DMS114 treated with DMSO at 0.1 percent for 48 hours (cell line): Measurements from ENCODE around the gene PNMA8B.

Experiments
- DNase-seq: peaks from one replicate; lab custom pipeline; 2025; ENCODE audit not compliant: unreplicated experiment; lab: John Stamatoyannopoulos, UW

The PNMA8B gene

DNA sequence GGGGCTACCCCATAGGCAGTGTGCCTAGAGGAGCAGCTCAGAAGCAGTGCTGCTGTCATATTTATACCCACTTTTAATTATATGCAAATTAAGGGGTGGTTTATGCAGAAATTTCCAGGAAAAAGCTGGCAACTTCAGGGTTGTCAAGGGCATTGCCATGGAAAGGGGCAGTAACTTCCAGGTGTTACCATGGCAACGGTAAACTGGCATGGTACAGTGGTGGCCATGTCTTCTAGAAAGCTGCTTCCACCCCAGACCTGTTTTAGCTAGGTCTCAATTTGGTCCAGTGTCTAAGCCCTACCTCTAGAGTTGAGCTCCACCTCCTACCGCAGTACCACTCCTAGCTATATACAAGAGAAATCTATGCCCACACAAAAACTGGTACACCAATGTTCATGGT is 35.6 kb downstream of the PNMA8B start:
- no peak for DNase-seq

DNA sequence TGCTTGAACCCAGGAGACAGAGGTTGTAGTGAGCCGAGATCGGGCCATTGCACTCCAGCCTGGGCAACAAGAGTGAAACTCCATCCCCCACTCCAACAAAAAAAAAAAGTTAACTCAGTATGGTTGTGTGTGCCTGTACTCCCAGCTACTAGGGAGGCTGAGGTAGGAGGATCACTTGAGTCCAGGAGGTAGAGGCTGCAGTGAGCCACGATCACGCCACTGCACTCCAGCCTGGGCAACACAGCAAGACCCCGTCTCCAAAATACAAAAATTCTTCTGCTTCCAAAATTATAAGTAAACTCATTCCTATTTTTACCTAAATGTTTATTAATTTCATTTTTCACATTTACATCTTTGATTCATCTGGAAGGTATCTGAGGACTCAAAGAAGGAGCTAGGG is 38.7 kb downstream of the PNMA8B start:
- no peak for DNase-seq

DNA sequence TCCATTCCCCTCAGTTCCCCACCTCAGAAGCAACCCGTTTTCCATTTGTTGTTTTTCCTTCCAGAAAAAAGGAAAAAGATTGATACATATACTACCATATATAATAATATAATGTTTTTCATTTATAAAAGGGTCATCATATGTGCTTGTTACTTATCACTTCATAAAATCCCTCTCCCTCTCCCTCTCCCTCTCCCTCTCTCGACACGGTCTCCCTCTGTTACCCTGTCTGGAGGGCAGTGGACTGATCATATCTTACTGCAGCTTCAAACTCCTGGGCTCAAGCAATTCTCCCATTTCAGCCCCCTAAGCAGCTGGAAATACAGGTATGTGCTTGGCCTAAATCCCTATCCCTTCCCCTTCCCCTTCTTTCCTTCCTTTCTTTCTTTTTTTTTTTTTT is 41.4 kb downstream of the PNMA8B start:
- DNase-seq = no peak

DNA sequence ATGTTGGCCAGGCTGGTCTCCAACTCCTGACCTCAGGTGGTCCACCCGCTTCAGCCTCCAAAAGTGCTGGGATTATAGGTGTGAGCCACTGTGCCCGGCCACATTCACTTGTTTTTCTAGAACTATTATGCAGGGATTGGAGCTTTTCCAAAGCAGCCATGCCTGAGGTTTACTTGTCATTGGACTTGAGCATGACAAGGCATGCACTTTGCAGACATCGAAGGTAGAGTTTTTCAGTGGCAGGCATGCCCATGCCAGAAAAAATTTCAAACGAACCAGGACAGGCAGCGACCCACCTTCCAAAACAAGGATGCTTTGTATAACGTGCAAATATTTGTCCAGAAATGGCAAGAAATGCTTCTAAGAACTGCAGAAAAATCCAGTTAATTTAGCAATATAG is 42.0 kb downstream of the PNMA8B start:
- no peak for DNase-seq

DNA sequence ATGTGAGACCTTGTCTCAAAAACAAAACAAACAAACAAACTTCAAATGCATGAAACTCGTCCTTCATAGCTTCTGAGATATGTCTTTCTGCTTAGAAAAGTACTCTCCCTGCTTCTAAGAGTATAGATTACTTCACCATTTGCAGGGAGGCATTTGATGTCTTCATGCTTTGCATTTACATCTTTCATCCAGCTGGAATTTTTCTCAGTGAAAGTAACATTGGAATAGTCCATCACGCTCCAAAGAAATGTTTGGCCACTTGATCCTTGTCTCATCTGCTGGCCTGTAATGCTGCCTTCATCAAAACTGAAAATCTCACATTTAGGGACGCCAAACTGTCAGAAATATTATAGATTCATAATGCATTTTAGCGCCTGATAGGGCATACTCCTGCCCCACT is 43.5 kb downstream of the PNMA8B start:
- no peak for DNase-seq

DNA sequence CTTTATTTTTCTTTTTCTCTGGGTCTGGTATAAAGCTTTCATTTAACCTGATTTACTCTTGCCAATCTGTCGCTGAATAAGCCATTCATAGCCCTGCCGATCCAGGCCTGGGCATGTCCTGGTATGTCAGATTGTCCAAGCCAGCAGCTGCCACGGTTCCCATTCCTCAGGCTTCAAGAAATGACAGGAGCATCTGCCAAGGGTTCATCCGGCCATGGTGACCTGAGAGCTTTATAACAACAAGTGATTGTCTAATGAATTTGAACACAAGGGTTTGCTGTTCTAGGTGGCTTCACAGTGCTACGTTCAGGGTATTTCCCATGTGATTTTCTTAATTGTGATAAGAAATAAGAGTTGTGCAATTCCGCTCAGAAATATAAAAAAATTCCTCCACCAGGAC is 44.3 kb downstream of the PNMA8B start:
- no peak for DNase-seq

DNA sequence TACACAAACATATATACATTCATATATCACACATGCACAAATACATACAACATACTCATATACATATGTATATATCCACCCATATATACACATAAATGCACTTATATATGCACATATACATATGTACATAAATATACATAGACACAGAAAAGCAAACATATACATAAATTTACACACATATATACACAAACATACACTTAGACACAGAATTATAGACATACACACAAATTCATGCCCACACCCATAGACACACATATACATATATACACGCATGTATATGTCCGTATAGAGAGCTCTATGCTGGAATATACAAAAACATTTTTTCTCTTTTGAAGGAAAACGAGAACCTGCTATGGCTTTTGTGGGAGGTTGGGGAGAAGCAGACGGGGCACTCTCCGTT is 44.9 kb downstream of the PNMA8B start:
- no peak for DNase-seq

DNA sequence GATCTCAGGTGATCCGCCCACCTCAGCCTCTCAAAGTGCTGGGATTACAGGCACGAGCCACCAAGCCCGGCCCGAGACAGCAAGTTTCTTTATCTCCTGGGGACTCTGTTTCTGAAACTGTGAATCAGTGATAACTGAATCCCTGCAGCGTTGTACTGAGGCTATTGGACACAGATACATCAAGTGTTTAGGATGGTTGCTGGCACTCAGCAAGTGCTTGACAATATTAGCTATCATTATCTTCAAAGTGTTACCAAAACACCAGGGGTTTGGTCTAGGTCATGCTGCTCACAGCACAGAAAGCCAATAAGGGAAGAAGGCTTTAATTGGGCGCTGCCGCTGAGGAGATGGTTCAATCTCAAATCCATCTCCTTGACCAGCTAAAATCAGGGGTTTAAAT is 46.4 kb downstream of the PNMA8B start:
- no peak for DNase-seq

DNA sequence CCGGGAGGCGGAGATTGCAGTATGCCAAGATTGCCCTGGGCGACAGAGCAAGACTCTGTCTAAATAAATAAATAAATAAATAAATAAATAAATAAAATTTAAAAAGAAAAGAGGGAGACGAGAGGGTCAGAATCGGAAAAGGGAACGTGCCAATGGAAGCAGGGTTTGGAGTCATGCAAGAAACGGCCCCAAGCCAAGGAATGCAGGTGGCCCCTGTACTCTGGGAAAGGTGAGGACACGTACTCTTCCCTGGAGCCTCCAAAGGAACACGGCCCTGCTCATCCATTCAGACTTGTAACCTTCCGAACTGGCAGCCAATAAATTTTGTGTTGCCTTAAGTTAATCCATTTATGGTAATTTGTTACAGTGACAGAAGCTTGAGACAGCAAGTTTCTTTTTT is 47.1 kb downstream of the PNMA8B start:
- DNase-seq = no peak

DNA sequence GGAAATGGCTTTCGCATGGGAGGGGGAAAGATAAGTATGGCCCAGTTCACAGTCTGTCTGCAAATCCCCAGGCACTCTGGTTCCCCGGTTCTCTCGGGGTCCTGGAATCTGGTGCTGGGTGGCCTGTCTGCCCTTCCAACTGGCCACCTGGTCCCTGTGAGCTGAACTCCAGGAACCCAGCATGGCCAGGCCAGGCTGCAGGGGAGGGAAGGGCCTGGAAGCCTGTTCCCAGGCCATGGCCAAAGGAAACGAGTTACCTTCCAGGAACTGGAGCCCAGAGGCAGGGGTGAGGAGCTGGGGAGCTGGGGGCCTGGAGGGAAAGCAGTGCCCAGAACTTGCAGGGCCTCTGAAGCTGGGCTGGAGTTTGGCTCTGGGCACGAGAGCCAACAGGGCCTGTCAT is 47.8 kb downstream of the PNMA8B start:
- DNase-seq = no peak

DNA sequence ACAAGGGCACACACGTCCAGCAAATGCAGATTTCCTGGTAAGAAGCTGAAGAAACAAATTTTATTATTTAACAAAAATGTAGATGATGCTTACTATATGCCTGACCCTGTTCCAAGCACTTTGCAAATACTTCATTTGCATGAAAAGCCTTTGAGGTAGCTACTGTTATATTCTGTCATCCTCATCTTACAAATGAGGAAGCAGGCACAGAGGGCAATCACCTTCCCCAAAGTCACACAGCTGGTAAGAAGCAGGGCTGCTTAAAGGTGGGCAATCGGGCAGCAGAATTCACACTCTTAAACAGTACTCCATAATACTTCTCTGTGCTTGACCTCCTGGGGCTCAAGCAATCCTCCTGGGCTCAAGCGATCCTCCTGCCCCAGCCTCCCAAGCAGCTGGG is 48.7 kb downstream of the PNMA8B start:
- no peak for DNase-seq

DNA sequence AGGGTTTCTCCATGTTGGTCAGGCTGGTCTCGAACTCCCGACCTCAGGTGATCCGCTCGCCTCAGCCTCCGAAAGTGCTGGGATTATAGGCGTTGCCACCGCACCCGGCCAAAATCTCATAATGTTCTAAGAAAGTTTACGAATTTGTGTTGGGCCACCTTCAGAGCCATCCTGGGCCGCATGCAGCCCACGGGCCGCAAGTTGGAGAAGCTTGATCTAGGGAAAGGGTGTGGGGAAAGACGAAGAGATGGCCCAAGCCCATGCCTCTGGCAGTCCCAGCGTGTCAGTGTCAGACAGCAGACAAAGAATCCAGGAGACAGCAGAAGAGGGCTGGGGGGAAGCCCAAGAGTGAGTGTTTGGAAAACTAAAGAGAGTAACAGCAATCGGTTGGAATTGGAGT is 49.6 kb downstream of the PNMA8B start:
- no peak for DNase-seq

DNA sequence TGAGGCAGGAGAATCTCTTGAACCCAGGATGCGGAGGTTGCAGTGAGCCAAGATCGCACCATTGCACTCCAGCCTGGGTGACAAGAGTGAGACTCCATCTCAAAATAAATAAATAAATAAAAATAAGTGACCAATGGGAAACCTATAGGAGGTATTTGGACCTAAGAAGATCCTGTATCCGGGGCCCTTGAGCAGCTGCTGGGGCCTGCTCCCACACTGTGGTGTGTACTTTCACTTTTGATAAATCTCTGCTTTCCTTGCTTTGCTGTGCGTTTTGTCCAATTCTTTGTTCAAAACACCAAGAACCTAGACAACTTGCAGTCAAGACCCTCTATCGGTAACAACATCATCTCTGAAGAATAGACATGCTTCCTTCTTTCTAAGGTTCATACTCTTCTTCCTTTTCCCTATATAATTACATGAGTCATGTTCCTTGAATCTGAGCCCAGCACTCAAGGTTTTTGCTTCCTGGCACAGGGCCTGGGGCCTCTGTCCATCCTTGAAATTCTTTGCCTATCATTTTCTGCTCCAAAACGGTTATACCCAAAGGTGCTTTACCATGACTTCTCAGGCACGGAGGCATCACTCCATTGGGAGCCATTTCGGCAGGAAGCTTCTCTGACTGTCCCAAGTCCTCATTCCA is 52.7 kb downstream of the PNMA8B start:
- DNase-seq = no peak

DNA sequence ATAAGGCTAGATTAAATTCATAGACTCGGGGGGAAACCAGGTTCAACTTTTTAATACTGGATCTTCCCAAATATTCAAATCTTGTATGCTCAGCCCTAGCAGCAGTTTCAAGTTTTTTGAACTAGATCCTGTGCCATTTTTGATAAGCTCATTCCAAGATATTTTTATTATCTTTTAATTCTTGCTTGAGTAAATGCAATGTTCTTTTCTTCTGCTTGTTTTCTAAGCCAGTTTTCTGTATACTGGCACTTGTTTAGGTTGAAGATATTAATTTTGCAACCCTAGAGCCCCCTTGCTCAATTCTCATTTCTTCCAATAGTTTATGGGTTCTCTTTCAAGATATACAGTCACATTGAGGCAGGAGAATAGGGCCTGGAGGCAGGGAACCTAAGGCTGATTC is 53.8 kb downstream of the PNMA8B start:
- no peak for DNase-seq
